Heart left ventricle (tissue), 16 donors: ENCODE results near the gene RIOK3. TPM values are rescaled to one million over a fixed set of nuclear protein-coding genes. Genes with fewer than 3 reads are reported as not detected.

Experiments used
- ATAC-seq, 4 donors: fragments of 200-7000 bp; cut with Tn5 transposase; one replicate each; pipeline ENCODE4 v1.9.1; 2020 to 2022; ENCODE audit warnings: moderate library complexity in 4 of 4, mild to moderate bottlenecking in 3 of 4, moderate number of reproducible peaks in 1 of 4
- DNase-seq, 5 donors: peaks; one replicate each; pipeline ENCODE4 v3.0.0-alpha.2; 2020
- H3K27ac ChIP-seq, 12 donors: fragments of 200-600 bp; sonication (generic) in 4 of 12; one replicate each; pipeline versions ENCODE4 v1.5.0 to v1.8.0; 2016 to 2022; ENCODE audit warnings: mild to moderate bottlenecking in 2 of 12
- H3K27me3 ChIP-seq, 9 donors: fragments of 200-600 bp; sonication (generic) in 2 of 9; one replicate each; pipeline versions ENCODE4 v1.5.1 to v1.8.0; 2016 to 2022; ENCODE audit warnings: mild to moderate bottlenecking in 3 of 9
- H3K36me3 ChIP-seq, 9 donors: fragments of 200-600 bp; sonication (generic) in 2 of 9; one replicate each; pipeline versions ENCODE4 v1.5.0 to v1.8.0; 2018 to 2022; ENCODE audit warnings: mild to moderate bottlenecking in 2 of 9
- H3K4me1 ChIP-seq, 12 donors: fragments of 200-600 bp; sonication (generic) in 4 of 12; one replicate each; pipeline versions ENCODE4 v1.5.0 to v1.8.0; 2016 to 2022; ENCODE audit warnings: mild to moderate bottlenecking in 3 of 12
- H3K4me3 ChIP-seq, 12 donors: fragments of 200-600 bp; sonication (generic) in 4 of 12; one replicate each; pipeline versions ENCODE4 v1.5.0 to v1.8.0; 2017 to 2022; ENCODE audit warnings: mild to moderate bottlenecking in 9 of 12, moderate library complexity in 4 of 12
- H3K9me3 ChIP-seq, 12 donors: fragments of 200-600 bp; sonication (generic) in 4 of 12; one replicate each; pipeline versions ENCODE4 v1.5.0 to v1.8.0; 2016 to 2022; ENCODE audit warnings: mild to moderate bottlenecking in 1 of 12
- POLR2A ChIP-seq, 2 donors: fragments of 450-650 bp; IDR thresholded peaks; one replicate each; pipeline ENCODE4 v1.6.1; 2017; ENCODE audit warnings: antibody characterized with exemption in 2 of 2, mild to moderate bottlenecking in 2 of 2, moderate library complexity in 2 of 2
- WGBS, 4 donors: extraction: QIAGEN DNeasy Blood & Tissue Kit in 2 of 4; methylation state at CpG; one replicate each; pipeline versions ENCODE4 v1.1.5 to v1.1.7; 2013 to 2018; 5-methylcytosine and 5-hydroxymethylcytosine counted together
- intact Hi-C, 10 donors: fragments of 100-400 bp; cut with DNase I; formaldehyde crosslinking; loops; one replicate each; pipeline versions ENCODE4 v1.11.1 to v1.14.2; 2022
- polyA plus RNA-seq, 2 donors: library from polyadenylated mRNA; stranded (reverse); fragments of 200-250 nt; gene quantifications; one replicate each; pipeline ENCODE4 v1.2.3, GENCODE V29; 2013
- total RNA-seq, 9 donors: library from RNA; depleted of rRNA in 2 of 9; stranded (reverse); fragments of >200 nt in 2 of 9; fragmentation: NEBNext Ultra II Directional in 3 of 9; extraction: Animal tissue kit (Norgen Biotek cat#: 25700) in 3 of 9; gene quantifications; one replicate each; pipeline versions ENCODE4 v1.1.0 to v1.2.4, GENCODE V29; 2016 to 2023
- TF ChIP-seq, protein P1 (sequence below), 12 donors: fragments of 200-600 bp; sonication (generic) in 4 of 12; IDR thresholded peaks; one replicate each; pipeline versions ENCODE4 v1.5.0 to v1.8.0; 2018 to 2022; ENCODE audit warnings: antibody characterized with exemption in 12 of 12, mild to moderate bottlenecking in 5 of 12
- donor health status: ischemic (EF 13 %, LVEDD 7.1; RV severe dilation, severe dysfunction).
- donor health status: healthy with polysubstance abuse.
- donor health status: DM: no; HTN: yes; CAD: no.
- donor health status: DM: no; HTN: no; CAD: no.
- donor health status: ischemic (EF 25% LVEDD 6.9; RV normal size, moderate dysfunction).
- donor health status: ischemic (EF 25% LVEDD 5.7; RV mildly dilated, moderate dysfunction).
- donor health status: healthy.
- donor health status: DM: yes; HTN: yes; CAD: no.
- donor health status: ischemic (EF 35%, LVEDD 5.7; RV mildly dilated, moderate dysfunction).
- donor health status: nonischemic (EF 11% LVEDD 7.7; RV severe dilation, severe dysfunction).
- donor health status: DM: yes; HTN: yes; CAD: no.
- donor health status: PGD.
- donor health status: ischemic (EF 29% LVEDD 5.4; RV normal size, mild dysfunction).
- donor health status: nonischemic (EF 23%, LVEDD 6.1; RV moderate dilation, normal function).

Gene RIOK3
- total and polyA plus RNA-seq, 11 donors: 32.3 to 76.2 (median 51.1) TPM

GRCh38 chr18:23495723-23496440 lies 42.8 kb downstream of the RIOK3 start:
- peak in 4 of 5 donors; percentile 33 to 77 (median 47) for DNase-seq
- intact Hi-C loops: loop anchor here in 1 of 10 donors (10.0 kb wide), 1 partner anchor 209 kb away; no protein-coding TSS in a partner anchor
- WGBS, 4 donors: 46 to 56% (median 54%) methylated on average over 11 to 12 of the region's 12 CpGs

DNA sequence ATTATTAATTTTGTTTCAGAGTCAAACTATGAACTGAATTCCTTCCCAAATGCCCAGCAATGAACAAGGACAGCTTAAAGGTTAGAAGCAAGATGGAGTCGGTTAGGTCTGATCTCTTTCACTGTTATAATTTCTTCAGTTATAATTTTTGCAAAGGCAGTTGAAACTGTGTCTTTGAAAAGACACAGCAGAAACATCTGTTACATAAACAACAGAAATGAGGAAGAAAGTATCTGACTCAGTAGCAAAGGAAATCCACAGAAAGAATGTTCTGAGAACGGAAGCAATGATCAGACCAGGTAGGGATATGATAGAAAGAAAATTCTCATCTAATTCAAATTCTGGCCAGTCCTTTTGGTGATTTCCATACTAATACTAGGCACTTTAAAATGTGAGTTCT lies 45.0 kb downstream of the RIOK3 start:
- no peak overlapping the region for H3K27ac ChIP-seq
- TF ChIP-seq, protein P1, sequence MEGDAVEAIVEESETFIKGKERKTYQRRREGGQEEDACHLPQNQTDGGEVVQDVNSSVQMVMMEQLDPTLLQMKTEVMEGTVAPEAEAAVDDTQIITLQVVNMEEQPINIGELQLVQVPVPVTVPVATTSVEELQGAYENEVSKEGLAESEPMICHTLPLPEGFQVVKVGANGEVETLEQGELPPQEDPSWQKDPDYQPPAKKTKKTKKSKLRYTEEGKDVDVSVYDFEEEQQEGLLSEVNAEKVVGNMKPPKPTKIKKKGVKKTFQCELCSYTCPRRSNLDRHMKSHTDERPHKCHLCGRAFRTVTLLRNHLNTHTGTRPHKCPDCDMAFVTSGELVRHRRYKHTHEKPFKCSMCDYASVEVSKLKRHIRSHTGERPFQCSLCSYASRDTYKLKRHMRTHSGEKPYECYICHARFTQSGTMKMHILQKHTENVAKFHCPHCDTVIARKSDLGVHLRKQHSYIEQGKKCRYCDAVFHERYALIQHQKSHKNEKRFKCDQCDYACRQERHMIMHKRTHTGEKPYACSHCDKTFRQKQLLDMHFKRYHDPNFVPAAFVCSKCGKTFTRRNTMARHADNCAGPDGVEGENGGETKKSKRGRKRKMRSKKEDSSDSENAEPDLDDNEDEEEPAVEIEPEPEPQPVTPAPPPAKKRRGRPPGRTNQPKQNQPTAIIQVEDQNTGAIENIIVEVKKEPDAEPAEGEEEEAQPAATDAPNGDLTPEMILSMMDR (IDR thresholded peaks at IDR 0.05): no peak
- TF ChIP-seq POLR2A (IDR thresholded peaks at IDR 0.05): no peak
- no peaks in the 10 kb centered on the region for H3K9me3 ChIP-seq
- no peaks in the 10 kb centered on the region for H3K27me3 ChIP-seq
- no peak for ATAC-seq
- H3K4me1 ChIP-seq: peaks cover 0 to 30% (median 7%) of the 10 kb centered on the region in 12 donors
- no peak for DNase-seq
- H3K4me3 ChIP-seq: no peak overlapping the region
- intact Hi-C loops: loop anchor here in 1 of 10 donors (10.0 kb wide), 1 partner anchor 207 kb away; no protein-coding TSS in a partner anchor
- no peaks in the 10 kb centered on the region for H3K36me3 ChIP-seq
- 87 to 95% (median 90%) methylated on average over 2 of the region's 2 CpGs for WGBS, 4 donors

More at GRCh38 chr18:23495723-23496440, 42.8 kb downstream of the RIOK3 start:
- Histone ChIP-seq H3K4me3 (no peak overlapping the region), H3K36me3 (no peaks in the 10 kb centered on the region), H3K4me1 (peaks cover 0 to 22% (median 0%) of the 10 kb centered on the region in 12 donors), H3K9me3 (peaks cover 0 to under 1% (median 0%) of the 10 kb centered on the region in 12 donors), H3K27ac (peak overlapping the region in 2 of 12 donors; percentile 42), H3K27me3 (no peaks in the 10 kb centered on the region)
- TF ChIP-seq, protein P1 (IDR thresholded peaks at IDR 0.05): no peak
- TF ChIP-seq POLR2A (IDR thresholded peaks at IDR 0.05): no peak
- ATAC-seq: peak; percentile 68 to 95 (median 90)

DNA sequence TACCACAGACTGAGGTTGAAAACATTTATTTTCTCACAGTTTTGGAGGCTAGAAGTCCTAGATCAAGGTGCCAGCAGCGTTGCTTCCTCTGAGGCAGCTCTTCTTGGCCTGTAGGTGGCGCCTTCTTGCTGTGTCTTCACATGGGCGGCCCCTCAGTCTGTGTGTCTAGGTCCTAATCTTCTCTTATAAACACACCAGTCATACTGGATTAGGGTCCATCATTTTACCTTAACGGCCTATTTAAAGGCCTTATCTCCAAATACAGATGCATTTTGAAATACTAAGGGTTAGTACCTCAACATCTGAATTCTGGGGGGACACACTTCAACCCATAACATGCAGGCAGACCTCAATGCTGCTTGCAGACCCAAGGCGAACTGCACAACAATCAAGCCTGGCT lies 45.8 kb downstream of the RIOK3 start:
- ATAC-seq: no peak
- TF ChIP-seq, protein P1 (IDR thresholded peaks at IDR 0.05): peak; percentile 51 to 85 (median 72)
- TF ChIP-seq POLR2A (IDR thresholded peaks at IDR 0.05): no peak
- WGBS, 4 donors: 22 to 40% (median 32%) methylated on average over 5 of the region's 5 CpGs
- Histone ChIP-seq H3K4me3 (no peak overlapping the region), H3K27ac (no peak overlapping the region), H3K36me3 (no peaks in the 10 kb centered on the region), H3K4me1 (peaks cover 0 to 30% (median 8%) of the 10 kb centered on the region in 12 donors), H3K9me3 (no peaks in the 10 kb centered on the region), H3K27me3 (no peaks in the 10 kb centered on the region)
- intact Hi-C loops: loop anchor here in 1 of 10 donors (10.0 kb wide), 1 partner anchor 206 kb away; no protein-coding TSS in a partner anchor
- peak in 4 of 5 donors; percentile 55 to 76 (median 63) for DNase-seq

DNA sequence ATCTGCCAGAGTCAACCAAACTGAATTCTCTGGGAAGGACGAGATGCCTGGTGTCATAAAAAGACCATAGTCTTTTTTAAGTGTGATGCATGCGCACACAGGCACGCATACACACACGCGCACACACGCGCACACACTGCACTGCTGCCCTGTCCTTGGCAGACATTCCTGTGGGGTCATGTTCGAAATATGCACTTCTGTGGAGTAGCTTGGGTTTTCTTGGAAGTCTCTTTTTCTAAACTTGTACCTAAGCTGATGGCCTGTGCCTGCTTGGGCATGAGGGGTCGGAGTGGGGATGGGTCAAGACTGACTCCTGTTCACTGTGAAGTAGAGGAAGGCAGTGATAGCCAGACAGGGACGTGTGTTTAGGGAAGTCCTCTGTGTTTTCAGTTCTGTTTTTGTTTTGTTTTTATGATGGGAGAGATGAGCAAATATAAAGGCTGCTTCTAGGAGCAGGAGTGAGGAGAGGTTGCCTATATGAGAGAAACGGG lies 46.2 kb downstream of the RIOK3 start:
- 55 to 72% (median 65%) methylated on average over 7 to 11 of the region's 11 CpGs for WGBS, 4 donors
- Histone ChIP-seq H3K4me3 (no peak overlapping the region), H3K36me3 (no peaks in the 10 kb centered on the region), H3K4me1 (peaks cover 0 to 35% (median 12%) of the 10 kb centered on the region in 12 donors), H3K9me3 (no peaks in the 10 kb centered on the region), H3K27ac (no peak overlapping the region), H3K27me3 (no peaks in the 10 kb centered on the region)
- ATAC-seq (no peak), DNase-seq (no peak)
- TF ChIP-seq POLR2A (IDR thresholded peaks at IDR 0.05): no peak
- TF ChIP-seq, protein P1 (IDR thresholded peaks at IDR 0.05): no peak
- intact Hi-C loops: loop anchor here in 1 of 10 donors (10.0 kb wide), 1 partner anchor 205 kb away; no protein-coding TSS in a partner anchor
